ENCODE results near the gene DLK2.
"Not testable (repeated sequence)": the region's sequence is repeated elsewhere in the genome, so short reads cannot be mapped to it uniquely, and the experiment has no call there.

The DLK2 gene

DNA sequence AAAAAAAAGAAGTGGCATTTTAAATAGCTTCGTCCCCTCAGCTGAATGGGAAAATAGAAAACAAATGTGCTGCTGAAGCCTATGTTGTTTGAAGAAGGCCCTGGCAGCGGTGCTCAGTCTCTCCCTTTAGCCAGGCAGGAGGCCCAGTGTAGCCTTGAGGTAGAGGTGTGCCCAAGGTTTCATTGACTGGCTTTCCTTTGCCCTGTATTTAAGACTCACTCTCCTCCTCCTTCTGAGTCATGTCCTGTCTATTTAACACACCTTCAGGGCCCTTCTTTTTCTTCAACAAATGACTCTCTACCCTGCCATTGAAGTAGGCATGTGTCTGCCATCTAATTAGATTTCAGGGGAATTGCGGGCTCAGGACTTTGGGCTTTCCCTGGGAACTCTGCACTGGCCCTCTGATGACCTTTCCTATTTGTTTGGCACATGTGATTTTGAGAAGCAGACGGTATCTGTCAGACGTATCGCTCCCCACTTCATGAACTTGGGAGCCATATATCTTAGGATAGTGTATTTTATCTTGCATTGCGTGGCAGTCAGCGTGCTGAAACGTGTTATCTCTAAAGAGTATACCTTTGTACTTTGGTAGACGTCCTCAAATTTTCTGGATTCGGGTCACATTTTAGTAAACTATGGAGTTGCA, 26.4 kb upstream of the DLK2 start:
- DNase-seq (ENCODE audit: low read depth, low spot score): no peak

DNA sequence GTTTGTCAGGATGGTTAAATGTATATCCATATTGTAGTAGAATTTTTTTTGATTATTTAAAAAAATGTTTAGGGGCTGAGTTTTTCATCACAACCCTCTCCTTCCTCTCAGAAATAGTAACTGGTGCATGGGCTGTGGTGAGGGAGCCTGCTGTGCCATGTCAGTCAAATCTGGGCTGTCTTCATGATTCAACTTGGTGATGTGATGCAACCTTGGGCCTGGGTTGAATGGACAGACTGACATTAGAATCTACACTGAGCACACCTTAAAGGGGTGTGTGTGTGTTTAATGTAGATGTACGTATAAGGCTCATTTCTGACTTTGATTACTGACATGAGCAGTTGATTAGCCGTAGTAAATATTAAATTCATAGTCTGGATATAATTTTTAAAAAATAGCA, 25.7 kb upstream of the DLK2 start:
- DNase-seq (ENCODE audit: low read depth, low spot score): no peak

DNA sequence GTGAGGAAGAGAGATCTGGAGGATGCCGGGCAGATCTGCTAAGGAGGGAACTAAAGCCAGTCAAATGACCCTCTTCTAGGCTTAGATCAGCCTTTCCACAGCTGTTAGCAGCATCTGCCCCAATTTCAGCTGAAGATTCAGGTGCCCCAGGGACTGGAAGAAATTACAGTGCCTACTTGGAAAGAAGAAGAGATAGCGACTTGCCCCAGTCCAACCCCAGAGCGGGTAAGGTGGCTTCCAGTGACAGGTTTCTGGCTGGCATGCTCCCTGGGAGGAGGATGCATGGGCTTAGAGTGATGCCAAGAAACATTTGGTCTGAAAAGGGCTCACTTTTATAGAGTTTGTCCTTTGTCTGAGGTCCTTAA, 22.6 kb upstream of the DLK2 start:
- DNase-seq (ENCODE audit: low read depth, low spot score): no peak

DNA sequence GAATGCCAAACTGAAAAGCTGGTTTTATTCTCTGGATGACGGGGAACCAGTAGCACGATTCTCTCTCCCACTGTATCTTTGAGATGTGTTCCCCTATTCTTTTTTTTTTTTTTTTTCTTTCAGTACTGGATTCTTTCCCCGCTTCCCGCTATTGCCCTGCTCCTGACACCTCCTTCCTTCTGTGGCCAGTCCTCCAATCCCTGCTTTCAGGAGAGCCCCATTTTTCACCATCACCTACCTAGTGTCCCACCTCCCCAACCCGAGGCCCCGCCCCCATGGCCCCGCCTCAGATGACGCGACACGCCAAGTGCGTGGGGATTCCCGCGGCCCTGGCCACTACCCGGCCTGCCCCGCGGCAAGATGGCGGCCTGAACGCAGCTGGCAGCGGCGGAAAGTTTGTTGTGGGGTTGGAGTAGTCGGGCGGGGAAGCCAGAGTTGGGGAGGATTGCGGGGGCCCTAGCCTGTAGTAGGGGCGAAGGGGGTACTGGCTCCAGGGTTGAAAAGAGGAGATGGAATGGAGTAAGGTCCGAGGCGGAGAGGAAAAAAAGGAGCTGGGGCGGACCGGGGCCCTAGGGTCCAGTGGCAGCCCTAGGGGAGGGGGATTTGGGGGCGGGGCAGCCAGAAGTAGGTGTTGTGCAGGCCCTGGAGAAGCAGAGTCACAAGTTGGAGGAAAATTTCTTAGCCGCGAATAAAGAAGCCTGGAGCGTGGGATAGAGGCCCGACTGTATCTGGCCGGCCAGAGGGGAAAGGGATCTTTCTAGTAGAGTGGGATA, 22.1 kb upstream of the DLK2 start, which contains the start of gene TJAP1:
TJAP1 (plus strand) TSS at position 336 of the 773 bp plus-strand sequence. CDS start 21,432 bp downstream, outside the sequence.
- peak; percentile 66 for DNase-seq (ENCODE audit: low read depth, low spot score)

DNA sequence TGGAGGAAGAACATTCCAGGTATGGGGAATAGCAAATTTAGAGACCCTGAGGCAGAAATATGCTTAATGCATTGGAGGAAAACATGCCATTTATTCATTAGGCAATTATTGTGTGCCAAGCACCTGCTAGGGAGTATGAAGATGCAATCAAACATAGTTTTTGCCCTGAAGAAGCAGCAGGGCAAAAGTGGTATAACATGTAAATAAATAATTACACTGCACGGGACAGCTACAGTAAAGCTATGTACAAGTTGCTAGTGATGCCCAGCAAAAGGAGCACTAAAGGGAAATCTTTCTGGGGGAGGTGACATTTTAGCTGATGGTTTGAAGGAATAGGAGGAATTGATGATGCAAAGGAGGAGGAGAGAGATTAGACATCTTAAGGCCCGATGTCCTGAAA, 21.4 kb upstream of the DLK2 start:
- DNase-seq (ENCODE audit: low read depth, low spot score): no peak

DNA sequence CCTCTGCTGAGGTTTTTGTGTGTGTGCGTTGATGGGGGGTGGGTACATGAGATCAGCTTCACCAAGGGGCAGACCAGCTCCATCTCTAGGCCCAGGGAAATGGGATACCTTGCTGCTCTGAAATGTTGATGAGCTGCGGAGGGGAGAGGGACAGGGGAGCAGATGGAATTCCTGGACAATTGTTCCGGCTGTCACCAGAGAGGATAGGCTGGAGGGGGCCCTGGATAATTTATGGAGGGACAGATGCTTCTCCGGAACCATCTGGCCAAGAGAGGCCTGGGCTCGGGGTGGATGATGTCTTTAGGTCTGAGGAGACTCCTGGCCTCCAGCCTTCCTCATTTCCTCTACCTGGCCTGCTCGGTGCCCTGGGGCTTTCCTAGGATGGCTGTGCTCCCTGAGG, 20.2 kb upstream of the DLK2 start:
- DNase-seq (ENCODE audit: low read depth, low spot score): no peak

DNA sequence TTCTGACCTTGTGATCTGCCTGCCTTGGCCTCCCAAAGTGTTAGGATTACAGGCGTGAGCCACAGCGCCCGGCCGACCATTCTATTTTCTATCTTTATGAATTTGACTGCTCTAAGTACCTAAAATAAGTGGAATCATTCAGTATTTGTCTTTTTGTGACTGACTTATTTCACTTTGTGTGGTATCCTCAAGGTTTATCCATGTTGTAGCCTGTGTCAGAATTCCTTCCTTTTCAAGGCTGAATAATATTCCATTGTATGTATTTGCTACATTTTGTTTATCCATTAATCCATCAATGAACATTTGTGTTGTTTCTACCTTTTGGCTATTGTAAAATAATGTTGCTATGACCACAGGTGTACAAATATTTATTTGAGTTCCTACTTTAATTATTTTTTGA, 17.2 kb upstream of the DLK2 start:
- no peak for DNase-seq (ENCODE audit: low read depth, low spot score)

DNA sequence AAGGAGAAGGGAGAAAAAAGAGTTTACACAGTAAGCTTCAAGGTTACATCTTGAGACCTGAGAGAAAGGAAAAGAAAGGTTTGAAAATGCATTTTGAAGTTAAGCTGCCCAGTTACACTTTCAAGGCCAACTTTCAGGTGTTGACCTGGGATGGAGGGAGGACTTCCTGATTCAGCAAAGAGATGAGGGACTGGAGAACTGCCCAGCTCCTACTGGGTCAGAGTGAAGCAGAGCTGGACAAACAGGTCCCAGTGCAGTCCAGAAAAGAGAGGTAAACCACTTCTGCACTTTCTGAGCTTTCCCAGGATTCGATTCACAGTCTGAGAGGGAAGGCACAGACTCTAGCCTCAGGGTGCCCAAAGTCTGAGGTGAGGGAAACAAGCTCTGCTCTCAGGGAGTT, 16.1 kb upstream of the DLK2 start:
- DNase-seq (ENCODE audit: low read depth, low spot score): peak; percentile 53

DNA sequence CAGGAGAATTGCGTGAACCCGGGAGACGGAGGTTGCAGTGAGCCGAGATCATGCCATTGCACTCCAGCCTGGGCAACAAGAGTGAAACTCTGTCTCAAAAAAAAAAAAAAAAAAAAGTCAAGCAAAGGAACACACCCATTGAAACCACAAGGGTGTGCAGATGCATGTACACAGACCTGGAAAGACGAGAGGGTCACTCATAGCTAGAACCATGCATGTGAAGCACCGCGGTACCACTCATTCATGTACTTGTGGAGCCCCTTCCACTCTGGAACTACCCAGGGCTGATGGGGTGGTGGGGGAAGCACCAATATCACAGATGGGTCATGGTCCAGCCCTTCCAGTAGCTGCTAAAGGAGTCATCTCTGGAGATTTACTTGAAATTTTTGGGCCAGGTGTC, 14.6 kb upstream of the DLK2 start:
- no peak for DNase-seq (ENCODE audit: low read depth, low spot score)

DNA sequence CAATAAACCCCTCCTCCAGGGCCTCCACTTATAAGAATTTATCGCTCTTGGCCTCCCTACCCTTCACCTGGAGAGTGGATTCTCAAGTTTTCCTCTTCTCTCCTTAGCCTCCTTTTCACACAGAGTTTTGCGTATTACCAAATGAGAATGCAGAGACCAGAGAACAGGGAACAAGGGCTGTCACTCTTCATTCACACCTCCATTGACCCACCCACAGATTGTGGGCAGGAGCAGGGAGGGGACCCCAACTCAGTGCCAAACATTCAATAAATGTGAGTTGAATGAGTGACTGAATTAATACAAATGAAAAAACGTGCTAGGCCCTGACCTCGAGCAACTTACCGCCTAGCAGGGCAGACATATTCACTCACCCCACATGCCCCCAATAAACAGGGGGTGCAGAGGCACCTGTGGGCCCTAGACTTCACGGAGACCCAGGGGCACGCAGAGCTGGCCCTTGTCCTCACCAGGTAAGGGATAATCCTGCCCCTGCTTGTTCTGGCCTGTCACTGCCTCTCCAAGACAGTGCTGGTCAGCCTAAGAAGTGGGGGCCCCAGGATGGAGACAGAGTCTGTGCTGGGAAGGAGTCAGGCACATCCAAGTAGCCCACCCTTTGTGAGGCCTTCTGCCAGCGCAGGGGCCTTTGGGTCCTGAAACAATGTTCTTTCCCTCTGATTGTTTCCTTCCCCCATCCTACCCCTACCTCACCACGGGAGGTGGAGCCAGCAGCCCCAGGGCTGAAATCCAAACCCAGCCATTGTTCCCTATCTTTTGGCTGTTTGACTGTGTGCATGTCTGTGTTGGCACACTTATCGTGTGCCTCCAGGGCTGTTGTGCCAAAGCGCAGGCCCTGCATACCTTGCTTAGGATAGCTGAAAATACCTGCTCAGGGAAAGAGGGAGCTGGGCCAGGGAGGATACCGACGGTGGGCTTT, 13.7 kb upstream of the DLK2 start:
- peak; percentile 93 for DNase-seq (ENCODE audit: low read depth, low spot score)

DNA sequence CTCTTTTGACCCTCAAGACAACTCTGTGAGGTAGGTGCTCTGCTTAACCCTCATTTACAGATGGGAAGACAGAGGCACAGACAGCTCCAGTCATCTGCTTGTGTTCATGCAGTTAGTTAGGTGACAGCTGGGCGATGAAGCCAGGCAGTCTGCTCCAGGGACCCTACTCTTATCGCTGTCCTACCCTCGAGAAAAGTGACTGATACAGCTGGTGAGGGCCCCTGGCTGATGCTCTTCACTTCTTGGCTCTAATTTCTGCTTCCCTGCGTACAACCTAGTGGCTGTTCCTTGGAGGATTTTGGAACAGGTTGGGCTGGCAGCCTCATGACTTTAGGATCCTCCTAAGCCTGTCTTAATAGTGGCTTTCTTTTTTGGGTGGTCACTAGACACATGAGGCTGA, 12.9 kb upstream of the DLK2 start:
- DNase-seq (ENCODE audit: low read depth, low spot score): no peak

DNA sequence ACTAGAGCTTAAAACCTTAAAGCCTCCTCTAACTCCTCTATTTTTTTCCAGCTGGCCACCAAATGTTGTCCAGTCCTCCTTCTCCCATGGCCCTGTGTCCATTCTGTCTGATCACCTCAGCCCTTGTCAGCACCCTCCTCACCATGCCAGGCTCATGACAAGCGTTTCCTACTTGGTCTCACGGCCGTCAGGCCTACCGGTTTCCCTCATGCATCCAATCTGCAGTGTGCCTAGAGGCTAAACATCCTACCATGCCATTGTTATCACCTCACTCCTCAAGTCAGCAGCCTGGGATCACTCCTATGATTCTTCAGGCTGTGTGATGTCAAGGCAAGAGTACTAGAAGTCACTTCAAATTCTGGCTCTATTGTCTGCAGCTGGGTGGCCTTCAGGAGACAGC, 12.4 kb upstream of the DLK2 start:
- DNase-seq (ENCODE audit: low read depth, low spot score): peak; percentile 62

DNA sequence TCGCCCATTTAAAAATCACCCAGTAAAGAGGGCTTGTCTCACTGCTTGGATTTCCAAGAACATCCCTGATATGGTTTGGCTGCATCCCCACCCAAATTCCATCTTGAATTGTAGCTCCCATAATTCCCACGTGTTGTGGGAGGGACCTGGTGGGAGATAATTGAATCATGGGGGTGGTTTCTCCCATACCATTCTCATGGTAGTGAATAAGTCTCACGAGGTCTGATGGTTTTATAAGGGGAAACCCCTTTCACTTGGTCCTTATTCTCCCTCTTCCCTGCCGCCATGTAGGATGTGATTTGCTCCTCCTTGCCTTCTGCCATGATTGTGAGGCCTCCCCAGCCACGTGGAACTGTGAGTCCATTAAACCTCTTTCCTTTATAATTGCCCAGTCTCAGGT, 11.9 kb upstream of the DLK2 start:
- DNase-seq (ENCODE audit: low read depth, low spot score): not testable (repeated sequence)

DNA sequence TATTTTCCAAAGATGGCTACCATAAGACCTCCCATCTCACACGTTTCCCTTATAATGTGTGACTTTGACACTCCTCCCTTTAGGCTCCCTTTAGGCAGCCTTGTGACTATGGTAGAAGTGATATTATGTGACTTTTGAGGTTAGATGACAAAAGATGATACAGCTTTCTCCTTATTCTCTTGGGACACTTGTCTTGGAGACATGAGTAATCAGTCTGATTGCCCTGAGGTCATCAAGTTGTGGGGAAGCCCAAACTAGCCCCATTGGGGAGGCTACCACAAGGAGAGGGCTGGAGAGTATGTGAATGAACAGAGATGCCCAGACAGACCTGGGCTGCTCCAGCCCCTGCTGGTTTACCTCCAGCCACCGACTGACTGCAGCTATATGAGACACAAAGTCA, 10.6 kb upstream of the DLK2 start:
- DNase-seq (ENCODE audit: low read depth, low spot score): no peak

DNA sequence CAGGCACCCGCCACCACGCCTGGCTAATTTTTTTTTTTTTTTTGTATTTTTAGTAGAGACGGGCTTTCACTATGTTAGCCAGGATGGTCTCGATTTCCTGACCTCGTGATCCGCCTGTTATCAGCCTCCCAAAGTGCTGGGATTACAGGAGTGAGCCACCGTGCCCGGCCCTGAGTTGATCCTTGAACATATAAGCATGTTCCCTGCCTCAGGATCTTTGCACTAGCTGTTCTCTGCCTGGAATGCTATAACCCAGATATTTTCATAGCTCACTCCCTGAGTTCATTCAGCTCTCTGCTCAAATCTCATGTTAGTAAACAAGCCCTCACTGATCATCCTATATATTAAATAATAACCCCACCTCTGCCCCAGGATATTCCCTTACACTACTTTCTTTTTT, 9.0 kb upstream of the DLK2 start:
- no peak for DNase-seq (ENCODE audit: low read depth, low spot score)

DNA sequence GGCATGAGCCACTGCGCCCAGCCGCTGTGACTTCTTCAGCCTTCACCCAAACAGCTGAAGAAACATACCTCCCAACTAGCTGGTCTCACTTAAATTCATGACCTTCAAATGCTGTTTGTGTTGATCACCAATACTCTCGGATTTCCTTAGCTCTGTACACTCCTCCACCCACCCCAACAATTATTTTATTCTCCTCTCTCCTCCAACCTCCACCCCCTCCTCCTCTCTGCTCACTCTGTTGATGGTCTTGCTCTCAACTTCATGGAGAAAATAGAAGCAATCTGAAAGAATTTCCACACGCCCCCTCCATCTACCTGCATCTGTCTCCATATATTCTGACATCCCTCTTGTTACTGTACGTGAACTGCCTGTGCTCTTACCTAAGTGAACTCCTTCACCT, 6.6 kb upstream of the DLK2 start:
- DNase-seq (ENCODE audit: low read depth, low spot score): no peak

DNA sequence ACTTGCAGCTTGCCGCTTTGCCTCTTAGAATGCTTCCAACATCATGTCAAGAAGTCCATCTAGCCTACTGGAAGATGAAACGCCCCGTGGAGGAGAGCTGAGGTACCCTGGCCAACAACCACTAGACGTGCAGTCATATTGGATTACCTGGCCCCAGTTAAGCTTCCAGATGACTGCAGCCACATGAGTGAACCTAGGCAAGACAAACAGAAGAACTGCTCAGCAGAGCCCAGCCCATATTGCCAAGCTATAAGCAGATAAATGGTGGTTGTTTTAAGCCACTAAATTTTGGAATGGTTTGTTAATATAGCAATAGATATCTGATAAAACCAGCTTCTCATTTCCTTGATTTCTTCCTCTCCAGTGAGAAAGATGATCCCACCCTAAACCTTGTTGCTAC, 4.7 kb upstream of the DLK2 start:
- DNase-seq (ENCODE audit: low read depth, low spot score): no peak

DNA sequence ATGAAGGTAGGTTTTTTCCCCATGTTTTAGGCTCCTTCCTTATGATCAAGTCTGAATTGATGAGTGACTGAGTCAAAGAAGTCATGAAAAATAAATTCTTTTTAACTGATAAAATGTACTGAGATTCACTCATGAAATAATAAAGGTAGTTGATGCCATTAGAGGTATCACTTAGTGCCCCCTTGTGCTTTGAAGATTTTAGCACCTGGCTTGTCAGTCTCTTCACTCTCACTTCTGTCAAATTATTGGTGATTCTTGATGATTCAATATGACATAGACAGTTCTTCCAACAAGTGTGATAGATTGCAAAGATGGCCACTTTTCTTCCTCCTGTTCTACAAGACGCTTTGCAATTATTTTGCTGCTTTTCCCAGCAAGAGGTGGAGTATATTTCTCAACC, 4.2 kb upstream of the DLK2 start:
- no peak for DNase-seq (ENCODE audit: low read depth, low spot score)

DNA sequence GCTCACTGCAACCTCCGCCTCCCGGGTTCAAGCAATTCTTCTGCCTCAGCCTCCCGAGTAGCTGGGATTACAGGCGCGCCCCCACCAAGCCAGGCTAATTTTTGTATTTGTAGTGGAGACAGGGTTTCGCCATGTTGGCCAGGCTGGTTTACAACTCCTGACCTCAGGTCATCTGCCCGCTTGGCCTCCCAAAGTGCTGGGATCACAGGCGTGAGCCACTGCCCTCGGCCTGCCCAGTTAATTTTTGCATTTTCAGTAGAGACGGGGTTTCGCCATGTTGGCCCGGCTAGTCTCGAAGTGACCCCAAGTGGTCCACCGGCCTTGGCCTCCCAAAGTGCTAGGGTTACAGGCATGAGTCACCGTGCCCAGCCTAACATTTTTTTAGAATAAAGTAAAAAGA, 2.8 kb upstream of the DLK2 start:
- DNase-seq (ENCODE audit: low read depth, low spot score): not testable (repeated sequence)

DNA sequence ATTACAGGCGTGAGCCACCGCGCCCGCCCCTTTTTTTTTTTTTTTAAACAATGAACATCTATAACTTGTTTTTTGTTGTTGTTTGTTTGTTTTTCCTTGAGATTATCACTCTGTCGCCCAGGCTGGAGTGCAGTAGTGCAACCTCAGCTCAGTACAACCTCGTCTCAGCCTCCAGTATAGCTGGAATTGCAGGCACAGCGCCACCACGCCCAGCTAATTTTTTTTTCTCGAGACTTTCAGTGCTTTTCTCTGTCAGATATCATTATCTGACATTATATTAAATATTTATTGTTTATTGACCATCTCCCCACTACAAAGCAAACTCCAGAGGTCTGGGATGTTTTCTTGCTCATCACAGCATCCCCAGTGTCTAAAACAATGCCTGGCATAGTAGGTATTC, 2.3 kb upstream of the DLK2 start:
- DNase-seq (ENCODE audit: low read depth, low spot score): no peak

DNA sequence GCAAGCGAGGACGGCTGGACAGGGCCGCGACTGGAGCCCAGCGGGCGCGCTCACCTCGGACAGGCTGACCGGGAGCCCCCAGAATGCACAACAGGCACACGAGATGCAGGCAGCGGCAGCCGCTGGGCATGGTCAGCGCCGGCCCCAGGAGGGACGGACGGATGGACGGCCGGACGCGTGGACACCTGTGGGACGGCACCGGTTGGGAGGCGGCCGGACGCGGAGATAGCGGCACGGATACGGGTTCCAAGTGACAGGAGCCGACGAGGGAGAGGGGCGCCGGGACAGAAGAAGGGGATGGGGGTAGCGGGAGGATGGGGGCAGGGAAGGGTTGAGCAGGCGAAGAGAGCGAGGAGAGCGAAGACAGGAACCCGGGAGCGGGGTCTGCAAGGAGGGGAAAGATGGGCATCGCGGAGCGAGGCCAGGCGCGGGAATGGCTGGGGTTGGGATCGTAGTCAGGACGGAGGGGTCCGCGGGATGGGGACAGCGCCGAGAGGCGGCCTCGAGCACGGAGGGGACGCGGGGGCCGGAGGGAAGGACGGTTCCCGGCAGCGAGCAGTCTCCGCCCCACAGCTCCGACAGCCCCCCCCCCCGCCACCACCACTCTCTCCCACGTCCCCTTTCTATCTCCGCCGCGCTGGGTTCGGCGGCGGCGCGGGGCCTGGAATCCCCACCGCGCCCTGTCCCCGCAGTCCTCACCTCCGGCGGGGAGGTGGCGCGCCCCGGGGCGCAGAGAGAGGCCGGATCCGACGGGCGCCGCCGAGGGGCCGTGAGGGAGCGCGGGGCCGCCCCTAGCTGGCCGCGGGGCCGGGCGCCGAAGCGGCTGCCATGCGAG, 435 bp downstream of the DLK2 start:
- DNase-seq (ENCODE audit: low read depth, low spot score): peak; percentile 89

DNA sequence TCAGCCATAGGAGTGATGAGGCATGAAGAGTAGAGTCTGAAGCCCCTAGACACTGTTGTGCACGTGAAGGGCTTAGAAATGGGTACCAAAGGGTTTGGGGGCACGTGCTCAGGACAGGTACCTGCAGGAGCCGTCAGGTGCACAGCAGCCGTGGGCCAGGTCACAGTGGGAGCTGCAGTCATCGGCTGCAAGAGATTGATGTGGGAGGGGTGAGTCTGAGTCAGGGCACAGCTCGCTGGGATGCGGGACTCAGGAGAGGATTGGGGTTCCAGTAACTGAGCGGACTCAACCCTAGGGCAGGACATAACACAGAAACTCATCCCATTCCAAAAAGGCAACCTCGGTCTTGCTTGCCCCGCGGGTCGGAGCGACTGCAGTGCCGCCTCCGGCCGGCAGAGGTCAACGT, 1.1 kb downstream of the DLK2 start:
- no peak for DNase-seq (ENCODE audit: low read depth, low spot score)
